Cardiac muscle cell (in vitro differentiated cells and primary cell): Measurements from ENCODE around the gene NTRK3. TPM values are rescaled to one million over a fixed set of nuclear protein-coding genes. Genes with fewer than 3 reads are reported as not detected.
A peak's percentile ranks its signal among the peaks of the same experiment; 100 is the strongest.

Experiments used
- DNase-seq, 2 donors: peaks; one replicate each; pipeline versions ENCODE4 v3.0.0 to v3.0.0-alpha.2; 2010 to 2017; ENCODE audit warnings: low read depth in 1 of 2, low spot score in 1 of 2
- H3K27ac ChIP-seq: fragments of 200-600 bp; sonication (generic); 2 replicates; pipeline ENCODE4 v1.5.1; 2016
- H3K27me3 ChIP-seq: fragments of 200-600 bp; sonication (generic); 2 replicates; pipeline ENCODE4 v1.6.0; 2016; ENCODE audit warnings: control low read depth
- H3K36me3 ChIP-seq: fragments of 200-600 bp; sonication (generic); 2 replicates; pipeline ENCODE4 v1.5.1; 2016; ENCODE audit warnings: control low read depth
- H3K4me1 ChIP-seq: fragments of 200-600 bp; sonication (generic); 2 replicates; pipeline ENCODE4 v1.8.1; 2017; ENCODE audit warnings: low read depth, mild to moderate bottlenecking, mixed run types
- H3K4me3 ChIP-seq: fragments of 200-600 bp; sonication (generic); 2 replicates; pipeline ENCODE4 v1.5.1; 2016; ENCODE audit warnings: mild to moderate bottlenecking
- H3K9me3 ChIP-seq: fragments of 200-600 bp; sonication (generic); 2 replicates; pipeline ENCODE4 v1.5.1; 2017; ENCODE audit warnings: low read depth, mild to moderate bottlenecking, control low read depth
- CTCF ChIP-seq: IDR thresholded peaks from 2 replicates; pipeline ENCODE4 v1.5.1; 2012; ENCODE audit warnings: low read depth, mild to moderate bottlenecking, low read length
- polyA plus RNA-seq: library from polyadenylated mRNA; unstranded; fragments of >200 nt; fragmentation: Nextera tagmentation; extraction: Ambion mirVana; gene quantifications from 2 replicates; pipeline ENCODE4 v1.2.1, GENCODE V29; 2016
- total RNA-seq: library from RNA; depleted of rRNA; stranded (reverse); fragments of >200 nt; gene quantifications from 2 replicates; pipeline ENCODE4 v1.2.3, GENCODE V29; 2016

The NTRK3 gene
- total and polyA plus RNA-seq, 2 experiments from 2014 or later: 3.3 to 6.2 TPM

DNA sequence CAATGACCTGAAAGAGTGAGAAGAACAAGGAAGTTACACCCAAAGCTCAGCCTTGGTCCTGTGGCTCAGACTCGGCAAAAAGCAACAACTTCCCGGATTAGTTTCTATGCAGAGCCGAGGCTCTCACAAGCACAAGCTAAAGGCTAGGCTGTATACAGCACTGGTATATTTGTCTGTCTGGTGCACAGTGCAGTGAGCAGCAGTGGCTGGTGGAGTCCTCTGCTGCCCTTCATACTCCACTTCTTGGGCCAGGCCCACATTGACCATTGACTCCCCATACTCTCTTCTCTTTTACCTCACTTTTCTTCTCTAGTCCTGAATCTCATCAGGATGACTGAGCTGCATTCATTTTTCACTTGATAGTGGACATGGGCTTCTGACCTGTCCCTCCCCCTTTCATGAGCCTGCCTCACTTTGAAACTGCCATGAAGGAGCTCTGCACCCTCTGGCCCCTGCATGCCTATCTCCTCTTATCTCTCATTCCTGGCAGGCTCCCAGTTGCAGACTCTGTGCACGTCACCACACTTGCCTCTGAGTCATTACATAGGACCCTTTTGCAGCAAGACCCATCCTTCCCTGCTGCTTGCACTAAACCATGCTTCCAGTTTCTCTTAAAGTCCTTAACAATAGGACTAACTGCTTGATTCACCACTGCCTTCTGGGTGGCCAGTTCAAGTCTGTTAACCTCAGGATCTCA is 379.3 kb downstream of the NTRK3 start:
- peak; percentile 85 to 93 for DNase-seq
- Histone ChIP-seq H3K36me3 (no peaks in the 10 kb centered on the region), H3K4me3 (no peak overlapping the region), H3K9me3 (no peaks in the 10 kb centered on the region), H3K27me3 (no peaks in the 10 kb centered on the region), H3K27ac (no peak overlapping the region), H3K4me1 (peaks cover 19% of the 10 kb centered on the region)
- TF ChIP-seq CTCF: no peak

GRCh38 chr15:87874896-87875711 is 381.4 kb downstream of the NTRK3 start:
- Histone ChIP-seq H3K4me3 (no peak overlapping the region), H3K36me3 (no peaks in the 10 kb centered on the region), H3K27ac (no peak overlapping the region), H3K4me1 (peaks cover 19% of the 10 kb centered on the region), H3K9me3 (no peaks in the 10 kb centered on the region), H3K27me3 (no peaks in the 10 kb centered on the region)
- DNase-seq: peak; percentile 45 to 72
- TF ChIP-seq CTCF: no peak

GRCh38 chr15:87873516-87873915 is 383.0 kb downstream of the NTRK3 start:
- no peak for TF ChIP-seq CTCF
- no peaks in the 10 kb centered on the region for H3K36me3 ChIP-seq
- H3K9me3 ChIP-seq: no peaks in the 10 kb centered on the region
- peak in 1 of 2 donors; percentile 71 for DNase-seq
- H3K4me3 ChIP-seq: no peak overlapping the region
- H3K4me1 ChIP-seq: peaks cover 19% of the 10 kb centered on the region
- no peak overlapping the region for H3K27ac ChIP-seq
- H3K27me3 ChIP-seq: no peaks in the 10 kb centered on the region

GRCh38 chr15:87871731-87872320 is 384.7 kb downstream of the NTRK3 start:
- no peak overlapping the region for H3K27ac ChIP-seq
- peaks cover 9% of the 10 kb centered on the region for H3K4me1 ChIP-seq
- no peaks in the 10 kb centered on the region for H3K36me3 ChIP-seq
- no peak overlapping the region for H3K4me3 ChIP-seq
- no peaks in the 10 kb centered on the region for H3K9me3 ChIP-seq
- H3K27me3 ChIP-seq: no peaks in the 10 kb centered on the region
- DNase-seq: peak in 1 of 2 donors; percentile 25
- TF ChIP-seq CTCF: no peak

DNA sequence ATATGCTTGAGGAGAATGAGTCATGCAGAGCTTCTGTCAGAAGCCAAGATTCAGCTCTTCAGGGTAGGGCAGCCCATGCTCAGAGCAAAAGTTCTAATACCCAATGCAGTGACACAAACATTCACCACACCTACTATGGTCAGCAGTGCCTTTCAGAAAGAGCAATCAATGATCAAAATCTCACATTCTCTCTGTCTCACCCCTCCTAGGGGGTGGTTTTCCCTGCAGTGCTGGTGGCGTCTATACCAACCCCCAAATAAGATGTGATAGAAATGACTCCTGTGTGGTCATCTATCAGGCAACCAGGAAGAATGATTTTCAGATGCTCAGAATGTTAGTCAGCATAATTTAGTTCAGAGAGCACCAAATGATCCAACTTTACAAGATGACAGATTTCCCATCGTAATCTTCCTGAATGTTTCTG is 385.3 kb downstream of the NTRK3 start:
- Histone ChIP-seq H3K4me3 (no peak overlapping the region), H3K27ac (no peak overlapping the region), H3K9me3 (no peaks in the 10 kb centered on the region), H3K36me3 (no peaks in the 10 kb centered on the region), H3K27me3 (no peaks in the 10 kb centered on the region), H3K4me1 (peaks cover 8% of the 10 kb centered on the region)
- DNase-seq: peak in 1 of 2 donors; percentile 19
- no peak for TF ChIP-seq CTCF
